ENCODE data around the gene CHD2.

CHD2 gene

DNA sequence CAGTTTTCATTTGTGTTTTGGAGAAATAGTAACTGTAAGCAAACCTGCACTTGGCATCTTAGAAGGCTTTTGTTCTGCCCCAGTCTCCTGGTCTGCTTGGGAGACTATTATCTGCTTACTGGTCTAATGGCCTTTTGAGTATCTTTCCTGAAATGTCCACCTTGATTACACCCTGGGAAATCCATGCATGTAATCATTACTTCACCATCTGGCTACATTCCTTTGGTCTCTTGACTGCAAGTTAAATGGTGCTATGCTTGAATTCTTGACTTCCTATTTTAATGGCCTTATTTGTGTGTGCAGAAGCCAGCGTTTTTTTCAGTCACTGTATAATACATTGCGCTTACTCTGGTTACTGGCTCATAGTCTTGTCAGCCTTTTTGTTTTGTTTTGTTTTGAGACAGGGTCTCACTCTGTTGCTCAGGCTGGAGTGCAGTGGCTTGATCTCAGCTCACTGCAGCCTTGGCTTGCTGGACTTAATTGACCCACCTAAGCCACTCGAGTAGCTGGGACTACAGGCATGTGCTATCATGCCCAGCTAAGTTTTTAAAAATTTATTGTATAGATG is 30.0 kb downstream of the CHD2 start:
- no peak for DNase-seq (ENCODE audit: low read depth, low spot score)

GRCh38 chr15:92930776-92931175 is 30.7 kb downstream of the CHD2 start:
- no peak for DNase-seq (ENCODE audit: low read depth, low spot score)

DNA sequence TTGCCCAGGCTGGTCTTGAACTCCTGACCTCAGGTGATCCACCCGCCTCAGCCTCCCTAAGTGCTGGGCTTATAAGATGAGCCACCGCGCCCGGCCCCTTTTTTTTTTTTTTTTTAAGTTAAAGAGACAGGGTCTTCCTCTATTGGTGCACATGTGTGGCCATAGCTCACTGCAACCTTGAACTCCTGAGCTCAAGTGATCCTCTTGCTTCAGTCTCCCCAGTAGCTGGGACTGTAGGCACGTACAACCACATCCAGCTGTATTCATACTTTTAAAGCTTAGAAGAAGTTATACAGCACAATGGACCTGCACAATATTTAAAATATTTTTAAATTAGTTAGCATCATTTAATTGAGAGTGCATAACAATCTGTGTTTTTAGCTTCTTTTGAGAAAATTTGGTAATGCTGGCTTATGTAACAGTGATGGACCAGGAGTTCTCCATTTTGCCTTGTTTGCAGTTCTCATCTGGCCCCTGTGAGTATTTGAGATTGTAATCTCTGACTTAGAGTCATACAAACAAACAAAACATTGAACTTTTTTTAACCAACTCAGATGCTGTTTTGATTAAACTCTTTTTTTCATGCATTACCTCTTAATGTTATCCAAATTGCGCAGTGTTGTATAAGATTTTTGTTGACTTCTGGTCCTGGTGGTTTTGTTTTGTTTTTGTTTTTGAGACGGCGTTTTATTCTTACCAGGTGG is 33.0 kb downstream of the CHD2 start:
- DNase-seq (ENCODE audit: low read depth, low spot score), result no peak

- no peak for DNase-seq (ENCODE audit: low read depth, low spot score)
These were observed 33.7 kb downstream of the CHD2 start for GRCh38 chr15:92933831-92934230.

GRCh38 chr15:92934716-92935115 is 34.6 kb downstream of the CHD2 start:
- no peak for DNase-seq (ENCODE audit: low read depth, low spot score)

DNA sequence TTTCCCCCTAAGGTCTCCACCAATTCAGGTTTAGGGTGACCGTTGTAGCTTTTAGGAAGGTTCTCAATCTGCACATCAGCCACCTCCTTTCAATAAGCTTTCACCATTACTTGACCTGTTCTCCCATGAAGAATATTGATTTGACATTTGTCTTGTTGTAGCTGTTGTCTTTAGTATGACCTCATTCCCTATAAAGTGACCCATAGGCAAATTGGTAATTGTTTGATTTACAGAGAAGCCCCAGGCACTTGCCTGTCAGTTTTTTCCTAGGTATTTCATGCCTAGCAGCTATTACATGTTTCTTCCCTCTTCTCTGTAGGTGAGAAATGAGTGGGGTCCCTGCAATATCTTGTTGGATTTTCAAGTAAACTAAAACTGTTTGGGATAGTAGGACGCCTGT is 36.0 kb downstream of the CHD2 start:
- no peak for DNase-seq (ENCODE audit: low read depth, low spot score)

GRCh38 chr15:92936693-92937092 is 36.6 kb downstream of the CHD2 start:
- no peak for DNase-seq (ENCODE audit: low read depth, low spot score)

DNA sequence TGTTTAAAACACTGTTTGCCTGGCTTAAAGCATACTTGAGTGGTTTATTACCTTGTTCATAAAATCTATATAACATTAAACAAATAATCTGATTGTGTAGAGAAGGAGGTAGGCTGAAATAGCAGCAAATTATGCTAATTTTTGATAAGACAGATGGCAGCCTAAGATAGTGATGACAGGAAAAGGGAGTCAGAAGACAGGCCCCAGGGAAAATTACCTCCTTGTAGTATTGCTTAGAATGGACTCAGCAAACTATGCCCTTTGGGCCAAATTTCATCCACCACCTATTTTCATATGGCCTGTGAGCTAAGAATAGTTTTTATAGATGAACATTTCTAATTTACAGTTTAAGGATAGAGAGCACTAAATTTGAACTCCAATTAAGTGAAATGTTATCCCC is 37.8 kb downstream of the CHD2 start:
- no peak for DNase-seq (ENCODE audit: low read depth, low spot score)

GRCh38 chr15:92938387-92938786 is 38.3 kb downstream of the CHD2 start:
- DNase-seq (ENCODE audit: low read depth, low spot score), result no peak

- DNase-seq (ENCODE audit: low read depth, low spot score), result no peak
These were observed 41.5 kb downstream of the CHD2 start for GRCh38 chr15:92941668-92942067.

GRCh38 chr15:92942706-92943105 is 42.6 kb downstream of the CHD2 start:
- DNase-seq (ENCODE audit: low read depth, low spot score), result no peak

GRCh38 chr15:92943581-92943980 is 43.5 kb downstream of the CHD2 start:
- DNase-seq (ENCODE audit: low read depth, low spot score), result no peak

DNA sequence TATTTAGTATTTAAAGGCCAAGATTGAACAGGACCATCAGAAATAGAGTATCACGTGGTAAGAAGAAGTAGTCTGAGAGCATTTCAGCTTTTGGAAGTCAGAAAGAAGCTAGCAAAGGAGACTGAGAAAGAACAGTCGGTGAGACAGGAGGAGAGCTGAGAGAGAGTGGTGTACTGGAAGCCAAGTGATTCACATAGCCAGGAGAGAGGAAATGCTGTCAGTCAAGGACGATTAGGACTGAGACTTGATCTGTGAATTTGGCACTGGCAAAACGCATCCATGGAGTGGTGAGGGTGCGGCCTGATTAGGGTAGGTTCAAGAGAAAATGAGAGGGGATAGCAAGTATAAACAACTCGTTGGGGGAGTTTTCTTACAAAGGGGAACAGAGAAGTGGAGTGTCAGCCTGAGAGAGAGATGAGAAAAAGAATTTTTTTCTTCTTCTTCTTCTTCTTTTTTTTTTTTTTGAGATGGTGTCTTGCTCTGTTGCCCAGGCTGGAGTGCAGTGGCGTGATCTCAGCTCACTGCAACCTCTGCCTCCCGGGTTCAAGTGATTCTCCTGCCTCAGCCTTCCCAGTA is 44.9 kb downstream of the CHD2 start:
- DNase-seq (ENCODE audit: low read depth, low spot score), result no peak

DNA sequence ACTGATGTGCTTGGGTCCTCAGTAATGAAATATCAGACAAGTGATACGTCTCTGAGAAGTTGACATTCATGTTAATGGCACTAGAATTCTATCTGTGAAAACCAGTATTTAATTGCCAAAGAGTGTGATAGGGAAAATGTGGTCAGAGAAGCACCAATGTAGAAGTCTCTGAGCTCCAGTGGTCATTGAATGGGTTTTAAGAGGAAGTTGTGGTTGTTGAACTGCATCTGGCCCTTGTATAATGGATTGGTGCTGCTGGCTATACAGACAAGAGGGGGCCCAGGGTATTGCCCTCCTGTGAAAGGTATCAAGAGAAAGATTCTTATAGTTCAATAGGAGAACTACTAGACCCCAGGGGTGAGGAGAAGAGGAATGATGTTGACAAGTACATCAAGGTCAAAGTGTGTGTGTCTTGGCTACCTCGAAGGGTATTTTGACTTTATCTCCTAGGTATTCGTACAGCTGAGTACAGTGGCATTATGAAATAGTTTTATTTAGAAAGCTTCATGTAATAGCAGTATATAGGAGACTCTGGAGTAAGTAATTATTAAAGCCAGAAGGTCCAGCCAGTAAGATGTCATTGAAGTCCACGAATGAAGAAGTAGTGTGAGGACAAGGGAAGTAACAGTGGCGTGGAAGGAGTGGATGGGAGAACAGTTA is 47.1 kb downstream of the CHD2 start:
- no peak for DNase-seq (ENCODE audit: low read depth, low spot score)

DNA sequence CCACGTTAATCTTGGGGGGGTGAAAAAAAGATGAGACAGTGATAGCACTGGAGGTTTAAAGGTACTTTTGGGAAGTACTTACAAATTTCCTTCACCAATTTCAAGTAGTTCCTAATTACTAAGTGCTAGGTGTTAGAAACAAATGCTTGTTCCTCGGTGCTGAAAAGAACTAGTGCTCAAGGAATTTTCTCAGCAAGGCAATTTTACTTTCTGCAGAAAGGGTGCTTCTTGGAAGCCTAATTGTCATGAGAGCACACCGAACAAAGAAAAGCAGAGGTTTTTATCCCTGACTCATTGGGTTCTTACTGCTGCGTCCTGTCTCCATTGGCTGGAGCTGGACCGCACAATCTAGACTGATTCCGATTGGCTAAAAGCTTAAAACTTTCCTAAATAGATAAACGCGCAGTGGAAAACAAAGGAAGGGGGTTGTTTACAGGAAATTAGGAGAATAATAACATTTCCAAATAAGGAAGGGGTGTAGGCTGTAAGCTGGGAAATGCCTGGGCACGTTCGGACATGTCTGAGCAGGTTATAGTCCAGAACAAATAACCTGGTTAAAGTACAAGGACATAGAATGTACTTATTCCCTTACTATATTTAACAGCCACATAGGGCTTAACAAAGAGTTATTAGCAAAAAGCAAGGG is 49.6 kb downstream of the CHD2 start:
- DNase-seq (ENCODE audit: low read depth, low spot score), result no peak

DNA sequence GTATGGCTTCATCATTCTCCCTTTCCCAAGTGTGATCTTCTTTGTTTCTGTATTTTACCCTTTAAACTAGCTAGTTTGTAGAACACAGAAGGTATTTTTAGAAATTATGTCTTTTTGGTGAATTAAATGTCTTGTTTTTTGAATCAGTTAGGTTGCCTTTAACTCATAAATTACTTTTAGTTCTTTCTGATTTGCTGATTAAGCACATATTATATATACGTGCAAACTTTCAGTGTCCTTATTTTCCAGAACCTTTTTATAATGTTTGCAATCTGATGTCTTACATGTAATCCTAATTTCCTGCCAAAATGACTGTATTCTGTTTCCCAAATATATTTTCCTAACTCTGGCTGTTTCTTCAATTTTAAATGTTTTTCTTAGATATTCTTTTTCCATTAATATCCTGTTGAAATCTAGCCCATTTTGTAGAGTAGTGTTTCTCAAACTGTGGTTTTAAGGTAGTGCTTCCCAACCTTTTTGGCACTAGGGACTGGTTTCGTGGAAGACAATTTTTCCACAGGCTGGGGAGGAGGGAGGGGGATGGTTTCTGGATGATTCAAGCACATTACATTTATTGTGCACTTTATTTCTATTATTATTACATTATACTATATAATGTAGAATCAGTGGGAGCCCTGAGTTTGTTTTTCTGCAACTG is 51.8 kb downstream of the CHD2 start:
- DNase-seq (ENCODE audit: low read depth, low spot score), result no peak

- no peak for DNase-seq (ENCODE audit: low read depth, low spot score)
These were observed 52.3 kb downstream of the CHD2 start for GRCh38 chr15:92952458-92952850.

GRCh38 chr15:92953566-92953965 is 53.4 kb downstream of the CHD2 start:
- DNase-seq (ENCODE audit: low read depth, low spot score), result no peak

- no peak for DNase-seq (ENCODE audit: low read depth, low spot score)
These were observed 53.9 kb downstream of the CHD2 start for GRCh38 chr15:92954002-92954401.

DNA sequence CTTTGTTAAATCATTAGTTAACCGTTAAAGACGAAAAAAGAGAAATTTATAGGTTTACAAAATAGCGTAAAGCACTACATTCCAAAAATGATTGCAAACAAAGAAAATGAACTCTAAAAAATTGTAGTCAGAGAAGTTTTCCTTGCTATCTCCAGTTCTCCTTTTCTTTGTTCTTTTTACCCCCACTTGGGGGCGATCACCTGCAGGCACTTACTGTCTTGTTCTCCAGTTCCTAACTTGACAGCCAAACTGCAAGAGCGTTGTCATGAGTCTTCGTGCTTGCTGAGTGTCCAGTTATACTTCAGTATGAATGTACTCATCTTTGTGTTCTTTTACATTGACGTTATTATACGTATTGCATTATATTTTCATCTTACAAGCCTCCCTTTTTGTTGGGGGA is 54.5 kb downstream of the CHD2 start:
- DNase-seq (ENCODE audit: low read depth, low spot score), result no peak

- no peak for DNase-seq (ENCODE audit: low read depth, low spot score)
These were observed 55.6 kb downstream of the CHD2 start for GRCh38 chr15:92955706-92956105.

DNA sequence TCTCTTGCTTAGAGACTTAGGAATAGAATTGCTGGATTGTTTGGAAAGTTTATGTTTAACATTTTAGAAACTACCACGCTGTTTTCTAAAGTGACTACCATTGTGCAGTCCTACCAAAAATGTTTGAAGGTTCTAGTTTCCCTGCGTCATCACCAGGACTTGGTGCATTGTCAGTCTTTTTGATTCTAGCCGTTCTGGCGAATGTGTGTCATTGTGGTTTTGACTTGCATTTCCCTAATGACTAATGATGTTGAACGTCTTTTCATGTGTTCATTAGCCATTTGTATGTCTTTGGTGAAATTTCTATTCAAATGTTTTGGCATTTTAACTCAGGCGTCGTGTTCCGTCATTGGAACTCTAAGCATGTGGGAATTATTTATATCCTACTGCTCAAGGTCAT is 58.0 kb downstream of the CHD2 start:
- peak; percentile 57 for DNase-seq (ENCODE audit: low read depth, low spot score)

Data from activated CD4-positive, CD25-positive, alpha-beta regulatory T cell treated with anti-CD3 and anti-CD28 coated beads, Interleukin-2, amount 50 U/mL, for 16 hours (primary cell).